Gastroesophageal sphincter (tissue), 4 donors: Measurements from ENCODE around the gene ZMIZ1. TPM values are rescaled to one million over a fixed set of nuclear protein-coding genes. Genes with fewer than 3 reads are reported as not detected.

Experiments
- ATAC-seq: fragments of 150-250 bp; one replicate; pipeline ENCODE4 v1.9.1; 2016; ENCODE audit warnings: mild to moderate bottlenecking, moderate library complexity
- H3K27ac ChIP-seq, 4 donors: fragments of 200-600 bp; sonication (generic) in 3 of 4; 1 replicate in 3 of 4; 2 replicates in 1 of 4; pipeline ENCODE4 v1.5.1; 2016 to 2019
- H3K27me3 ChIP-seq: fragments of 200-600 bp; sonication (generic); one replicate; pipeline ENCODE4 v1.5.1; 2019
- H3K36me3 ChIP-seq, 2 donors: fragments of 200-600 bp; sonication (generic); one replicate each; pipeline ENCODE4 v1.5.1; 2019; ENCODE audit warnings: control low read depth in 1 of 2
- H3K4me1 ChIP-seq, 3 donors: fragments of 200-600 bp; sonication (generic); 1 replicate in 2 of 3; 2 replicates in 1 of 3; pipeline ENCODE4 v1.5.1; 2016 to 2019; ENCODE audit warnings: control low read depth in 2 of 3
- H3K4me3 ChIP-seq, 2 donors: fragments of 200-600 bp; sonication (generic); one replicate each; pipeline ENCODE4 v1.5.1; 2019; ENCODE audit warnings: mild to moderate bottlenecking in 1 of 2, moderate library complexity in 1 of 2
- H3K9me3 ChIP-seq, 3 donors: fragments of 200-600 bp; sonication (generic); one replicate each; pipeline ENCODE4 v1.5.1; 2017 to 2019; ENCODE audit warnings: control low read depth in 2 of 3
- CTCF ChIP-seq, 4 experiments: fragments of 200-600 bp in 2 of 4; fragments of 450-650 bp in 2 of 4; sonication (generic) in 1 of 4; IDR thresholded peaks; one replicate each; pipeline ENCODE4 v1.5.1; 2017 to 2019; ENCODE audit warnings: antibody characterized with exemption in 4 of 4, mild to moderate bottlenecking in 2 of 4, moderate library complexity in 2 of 4
- EP300 ChIP-seq: sonication (generic); formaldehyde crosslinking; IDR thresholded peaks from one replicate; pipeline ENCODE4 v1.6.1; 2017; ENCODE audit warnings: antibody characterized with exemption, mild to moderate bottlenecking
- POLR2A ChIP-seq, 2 donors: fragments of 450-650 bp; IDR thresholded peaks; one replicate each; pipeline ENCODE4 v1.6.1; 2017; ENCODE audit warnings: antibody characterized with exemption in 2 of 2, mild to moderate bottlenecking in 2 of 2, moderate library complexity in 1 of 2
- POLR2AphosphoS5 ChIP-seq: sonication (generic); formaldehyde crosslinking; IDR thresholded peaks from one replicate; pipeline ENCODE4 v1.6.1; 2017; ENCODE audit warnings: antibody characterized with exemption
- WGBS, 2 donors: methylation state at CpG; one replicate each; pipeline ENCODE4 v1.1.5; 2018; ENCODE audit warnings: low coverage in 1 of 2; 5-methylcytosine and 5-hydroxymethylcytosine counted together
- total RNA-seq, 4 donors: library from RNA; depleted of rRNA; stranded (reverse); fragments of >200 nt; gene quantifications; one replicate each; pipeline ENCODE4 v1.1.0, GENCODE V29; 2016

ZMIZ1 gene
- total RNA-seq, 4 donors from 2014 or later = 36.3 to 79.2 (median 67.1) TPM

GRCh38 chr10:79268742-79269141, 200.0 kb downstream of the ZMIZ1 start:
- H3K27me3 ChIP-seq = no peaks in the 10 kb centered on the region
- peak overlapping the region in 2 of 4 donors; percentile 70 to 72 for H3K27ac ChIP-seq
- H3K9me3 ChIP-seq = no peaks in the 10 kb centered on the region
- no peak for ATAC-seq
- no peak overlapping the region for H3K4me3 ChIP-seq
- H3K4me1 ChIP-seq = peaks cover 3 to 99% (median 49%) of the 10 kb centered on the region in 3 donors
- TF ChIP-seq EP300 = no peak
- no peak for TF ChIP-seq CTCF (IDR thresholded peaks at IDR 0.05)
- TF ChIP-seq POLR2A (IDR thresholded peaks at IDR 0.05) = no peak
- no peak for TF ChIP-seq POLR2AphosphoS5
- peaks cover 0 to 29% of the 10 kb centered on the region in 2 donors for H3K36me3 ChIP-seq
- WGBS, 2 donors = 47% methylated on average over 7 of the region's 7 CpGs; no CpG with 5 or more reads in 1 of the 2 donors

- peaks cover 6 to 100% (median 56%) of the 10 kb centered on the region in 3 donors for H3K4me1 ChIP-seq
- H3K27me3 ChIP-seq = no peaks in the 10 kb centered on the region
- WGBS, 2 donors = 86 to 88% methylated on average over 4 to 6 of the region's 6 CpGs
- no peaks in the 10 kb centered on the region for H3K9me3 ChIP-seq
- H3K27ac ChIP-seq = no peak overlapping the region
- no peak for ATAC-seq
- H3K36me3 ChIP-seq = peaks cover 0 to 29% of the 10 kb centered on the region in 2 donors
- TF ChIP-seq POLR2AphosphoS5 (no peak), EP300 (no peak), CTCF (IDR thresholded peaks at IDR 0.05) (no peak), POLR2A (IDR thresholded peaks at IDR 0.05) (no peak)
- no peak overlapping the region for H3K4me3 ChIP-seq
Measured at GRCh38 chr10:79269443-79269842, 200.7 kb downstream of the ZMIZ1 start.

- H3K36me3 ChIP-seq = peaks cover 0 to 29% of the 10 kb centered on the region in 2 donors
- no peak for TF ChIP-seq EP300
- H3K4me3 ChIP-seq = no peak overlapping the region
- H3K9me3 ChIP-seq = no peaks in the 10 kb centered on the region
- H3K27me3 ChIP-seq = no peaks in the 10 kb centered on the region
- H3K27ac ChIP-seq = peak overlapping the region in 3 of 4 donors; percentile 7 to 43 (median 37)
- no peak for ATAC-seq
- WGBS, 2 donors = 83 to 100% methylated on average over 1 to 4 of the region's 7 CpGs
- peaks cover 6 to 100% (median 61%) of the 10 kb centered on the region in 3 donors for H3K4me1 ChIP-seq
Measured at GRCh38 chr10:79269969-79270368, 201.2 kb downstream of the ZMIZ1 start.

- peaks cover 0 to 29% of the 10 kb centered on the region in 2 donors for H3K36me3 ChIP-seq
- no peaks in the 10 kb centered on the region for H3K27me3 ChIP-seq
- H3K9me3 ChIP-seq = no peaks in the 10 kb centered on the region
- peak overlapping the region in 3 of 4 donors; percentile 10 to 43 (median 37) for H3K27ac ChIP-seq
- H3K4me3 ChIP-seq = no peak overlapping the region
- peaks cover 10 to 100% (median 61%) of the 10 kb centered on the region in 3 donors for H3K4me1 ChIP-seq
- no peak for ATAC-seq
- TF ChIP-seq CTCF (IDR thresholded peaks at IDR 0.05) = peak in 1 of 4 experiments; percentile 14
- TF ChIP-seq EP300 = no peak
- 80 to 83% methylated on average over 1 to 8 of the region's 16 CpGs for WGBS, 2 donors
Measured at GRCh38 chr10:79270466-79271246, 201.9 kb downstream of the ZMIZ1 start.

GRCh38 chr10:79272353-79272752, 203.6 kb downstream of the ZMIZ1 start:
- 92 to 100% methylated on average over 2 to 11 of the region's 13 CpGs for WGBS, 2 donors
- Histone ChIP-seq H3K4me1 (peaks cover 10 to 93% (median 46%) of the 10 kb centered on the region in 3 donors), H3K27ac (peak overlapping the region in 3 of 4 donors; percentile 82 to 89 (median 89))

More at GRCh38 chr10:79272353-79272752, 203.6 kb downstream of the ZMIZ1 start:
- ATAC-seq = no peak
- Histone ChIP-seq H3K27me3 (no peaks in the 10 kb centered on the region), H3K9me3 (no peaks in the 10 kb centered on the region), H3K4me3 (no peak overlapping the region), H3K36me3 (peaks cover 0 to 42% of the 10 kb centered on the region in 2 donors)
- no peak for TF ChIP-seq EP300
- TF ChIP-seq CTCF (IDR thresholded peaks at IDR 0.05) = no peak
- no peak for TF ChIP-seq POLR2AphosphoS5
- TF ChIP-seq POLR2A (IDR thresholded peaks at IDR 0.05) = no peak
